Measurements from ENCODE around the gene KCNAB1.
"Not testable (repeated sequence)": the region's sequence is repeated elsewhere in the genome, so short reads cannot be mapped to it uniquely, and the experiment has no call there.

The KCNAB1 gene

DNA sequence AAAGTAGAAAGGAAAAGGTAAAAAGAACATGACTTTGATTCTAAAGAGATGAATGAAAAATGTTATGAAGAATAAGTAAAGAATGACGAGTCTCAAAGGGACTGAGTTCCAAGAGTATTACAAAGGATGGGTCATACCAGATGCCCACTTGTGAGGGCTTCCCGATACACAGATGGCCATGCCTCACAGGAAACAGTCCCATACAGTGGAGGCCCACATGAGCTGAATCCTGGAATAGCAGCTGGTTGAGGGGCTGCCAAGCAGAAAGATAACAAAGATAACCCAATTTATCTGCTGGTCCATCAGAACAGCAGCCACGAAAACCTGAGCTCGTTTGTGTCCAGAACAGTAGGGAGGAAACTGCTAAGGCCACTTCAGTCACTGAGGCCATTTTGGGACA is 430.9 kb downstream of the KCNAB1 start:
- DNase-seq, result no peak

DNA sequence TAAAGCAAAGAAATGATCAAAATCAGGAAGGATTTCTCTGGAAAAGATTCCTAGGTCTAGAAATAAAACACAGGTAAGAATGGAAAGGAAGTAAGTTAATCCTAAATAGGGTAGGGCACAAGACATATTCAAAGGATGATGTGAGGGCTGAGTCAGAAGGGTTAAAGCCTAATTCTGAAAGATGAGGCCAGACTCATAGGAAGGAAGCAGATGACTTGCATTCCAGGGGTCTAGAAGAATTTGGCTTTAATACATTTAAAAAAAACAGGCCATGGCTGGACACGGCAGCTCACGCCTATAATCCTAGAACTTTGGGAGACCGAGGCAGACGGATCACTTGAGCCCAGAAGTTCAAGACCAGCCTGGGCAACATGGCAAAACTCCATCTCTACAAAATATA is 431.4 kb downstream of the KCNAB1 start:
- no peak for DNase-seq

DNA sequence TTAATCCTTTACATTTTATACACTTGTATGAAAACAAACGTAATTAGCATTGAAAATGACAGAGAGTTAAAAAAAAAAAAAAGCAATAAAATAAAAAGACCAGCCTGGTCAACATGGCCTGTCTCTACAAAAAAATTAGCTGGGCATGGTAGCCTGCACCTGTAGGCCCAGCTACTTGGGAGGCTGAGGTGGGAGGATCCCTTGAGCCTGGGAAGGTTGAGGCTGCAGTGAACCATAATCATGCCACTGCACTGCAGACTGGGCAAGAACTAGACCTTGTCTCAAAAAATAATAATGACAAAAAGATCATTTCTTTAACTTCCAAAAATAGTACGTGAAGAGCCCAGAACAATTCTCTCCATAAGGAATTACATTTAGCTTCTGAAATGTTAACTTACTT is 432.6 kb downstream of the KCNAB1 start:
- no peak for DNase-seq

DNA sequence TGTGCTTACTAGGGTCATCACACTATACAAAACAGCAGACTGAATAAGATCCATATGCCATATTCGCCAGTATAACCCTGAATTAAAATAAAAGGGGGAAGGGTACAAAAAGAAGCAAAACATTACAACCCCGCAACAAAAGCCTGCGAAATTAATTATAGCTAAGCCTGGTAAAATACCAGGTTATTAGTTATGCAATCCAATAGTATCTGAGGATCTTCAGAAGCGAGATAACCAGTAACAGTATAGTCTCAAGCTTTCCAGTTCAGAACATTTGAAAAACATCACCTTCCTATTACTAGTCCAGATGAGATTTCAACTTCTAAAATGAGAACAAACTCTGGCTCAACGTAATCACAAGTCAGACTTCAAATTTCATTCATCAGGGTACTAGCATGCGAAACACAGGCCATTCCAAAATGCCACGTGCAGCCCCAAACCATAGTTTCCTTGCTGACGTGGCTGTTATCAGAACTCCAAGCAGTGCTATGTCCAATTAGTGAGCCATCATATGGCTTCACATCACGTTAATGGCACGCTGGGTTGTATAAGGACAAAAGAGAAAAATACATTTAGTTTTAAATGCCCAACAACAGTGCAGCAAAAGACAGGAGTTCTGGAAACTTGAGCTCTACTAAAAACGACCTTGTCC is 433.5 kb downstream of the KCNAB1 start:
- DNase-seq, result no peak

DNA sequence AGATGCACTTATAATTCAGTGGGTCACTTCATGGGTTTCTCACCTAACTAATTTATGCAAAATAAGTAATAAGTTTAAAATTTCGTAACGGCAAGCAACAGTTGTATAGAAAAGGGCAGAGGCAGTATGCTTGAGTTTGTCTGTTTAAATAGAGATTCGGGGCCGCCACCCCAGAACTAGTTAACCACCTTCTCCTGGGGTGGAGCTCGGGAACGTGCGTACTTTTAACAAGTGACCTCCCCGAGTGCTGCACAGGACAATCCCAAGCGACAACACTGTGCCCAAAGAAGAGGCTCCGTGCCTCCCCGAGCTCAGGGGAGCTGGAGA is 434.1 kb downstream of the KCNAB1 start:
- DNase-seq, result no peak

DNA sequence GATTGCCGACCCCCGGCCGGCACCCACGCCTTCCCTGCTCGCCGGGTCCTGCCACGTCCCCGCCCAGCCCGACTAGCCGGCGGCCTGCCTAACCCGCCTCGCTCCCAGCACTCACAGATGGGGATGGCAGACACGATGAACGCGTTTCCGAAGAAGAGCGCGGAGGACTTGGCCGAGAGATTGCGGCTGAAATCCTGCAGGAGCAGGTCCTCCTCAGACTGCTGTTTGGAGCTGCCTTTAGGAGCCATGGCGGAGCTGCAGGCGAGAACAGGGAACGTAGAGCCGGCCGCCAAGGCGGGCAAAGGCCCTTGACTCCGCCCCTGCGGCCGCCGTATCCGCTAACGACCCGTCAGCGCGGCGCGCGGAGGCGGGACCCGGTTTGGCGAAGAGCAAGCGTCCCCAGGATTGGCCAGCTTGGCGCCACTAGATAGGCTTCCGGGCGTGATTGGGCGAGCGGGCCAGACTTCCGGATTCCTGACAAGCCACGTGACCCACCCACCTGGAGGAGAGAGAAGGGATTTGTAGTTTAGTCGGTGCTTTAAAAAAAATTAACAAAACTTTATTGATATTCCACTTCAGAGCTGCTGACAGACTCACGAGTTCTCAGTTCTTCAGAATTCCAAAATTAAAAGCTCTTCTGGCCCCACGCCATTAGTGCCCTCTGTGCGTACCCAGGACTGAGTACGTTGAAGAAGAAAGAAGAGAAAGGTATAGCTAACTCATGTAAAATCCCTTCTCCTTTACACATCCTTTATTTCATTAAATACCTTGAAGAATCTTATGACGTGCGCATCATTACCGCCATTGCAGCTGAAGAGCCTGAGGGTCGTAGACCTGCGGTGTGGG is 434.7 kb downstream of the KCNAB1 start, which contains the start of gene SSR3:
Gene SSR3, minus strand, starts transcription at position 276 of the 846 bp plus-strand sequence. Its CDS starts 28 bp downstream, at position 248.
- DNase-seq, result peak; percentile 88 to 93

DNA sequence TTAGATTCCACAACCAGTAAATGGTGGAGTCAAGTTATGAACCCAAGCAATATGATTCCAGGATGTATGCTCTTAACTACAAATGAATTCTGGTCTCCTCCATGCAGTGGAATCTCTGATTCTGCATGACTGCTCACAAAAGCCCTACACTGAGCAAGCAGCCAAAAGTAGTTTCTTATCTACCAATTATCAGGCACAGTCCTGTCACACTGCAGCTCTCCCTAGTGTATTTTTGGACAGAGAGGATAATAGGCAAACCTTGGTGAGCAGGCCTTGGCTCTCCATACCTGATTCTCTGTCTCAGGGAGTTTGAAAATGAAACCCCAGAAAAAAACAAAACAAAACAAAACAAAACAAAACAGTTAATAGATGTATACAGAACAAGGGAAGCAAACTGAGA is 438.0 kb downstream of the KCNAB1 start:
- no peak for DNase-seq

DNA sequence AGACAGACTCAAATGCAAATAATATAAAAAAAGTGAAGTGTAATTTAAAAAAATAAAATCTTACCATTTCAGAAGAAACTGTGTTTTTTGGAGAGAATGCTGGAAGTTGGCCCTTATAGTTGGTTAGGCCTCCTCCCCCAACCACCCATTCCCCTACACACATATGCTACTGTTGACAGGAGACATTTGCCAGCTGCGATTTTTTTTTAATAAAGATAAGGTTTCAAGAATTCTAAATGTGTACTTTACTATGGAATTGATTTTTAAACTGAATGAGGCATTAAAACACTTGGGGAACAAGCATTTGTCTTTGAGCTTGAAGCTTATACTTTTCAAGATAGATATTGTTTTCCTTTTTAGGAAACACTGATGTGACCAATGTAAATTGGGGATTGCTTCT is 438.9 kb downstream of the KCNAB1 start:
- DNase-seq, result no peak

DNA sequence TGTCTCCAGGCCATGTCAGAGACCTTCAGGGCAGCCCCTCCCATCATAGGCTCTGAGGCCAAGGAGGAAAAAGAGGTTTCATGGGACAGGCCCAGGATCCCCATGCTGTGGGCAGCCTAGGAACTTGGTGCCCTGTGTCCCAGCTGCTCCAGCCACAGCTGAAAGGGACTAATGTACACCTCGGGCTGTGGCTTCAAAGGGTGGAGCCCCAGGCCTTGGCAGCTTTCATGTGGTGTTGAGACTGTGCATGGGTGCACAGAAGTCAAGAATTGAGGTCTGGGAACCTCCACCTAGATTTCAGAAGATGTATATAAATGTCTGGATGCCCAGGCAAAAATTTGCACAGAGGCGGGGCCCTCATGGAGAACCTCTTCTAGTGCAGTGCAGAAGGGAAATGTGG is 441.2 kb downstream of the KCNAB1 start:
- no peak for DNase-seq

DNA sequence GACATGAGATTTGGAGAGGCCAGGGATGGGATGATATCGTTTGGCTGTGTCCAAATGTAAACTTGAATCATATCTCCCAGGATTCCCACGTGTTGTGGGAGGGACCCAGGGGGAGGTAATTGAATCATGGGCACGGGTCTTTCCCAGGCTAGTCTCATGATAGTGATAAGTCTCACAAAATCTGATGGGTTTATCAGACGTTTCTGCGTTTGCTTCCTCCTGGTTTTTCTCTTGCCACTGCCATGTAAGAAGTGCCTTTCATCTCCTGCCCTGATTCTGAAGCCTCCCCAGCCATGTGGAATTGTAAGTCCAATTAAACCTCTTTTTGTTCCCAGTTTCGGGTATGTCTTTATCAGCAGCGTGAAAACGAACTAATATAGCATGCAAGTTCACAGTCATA is 442.1 kb downstream of the KCNAB1 start:
- not testable (repeated sequence) for DNase-seq

DNA sequence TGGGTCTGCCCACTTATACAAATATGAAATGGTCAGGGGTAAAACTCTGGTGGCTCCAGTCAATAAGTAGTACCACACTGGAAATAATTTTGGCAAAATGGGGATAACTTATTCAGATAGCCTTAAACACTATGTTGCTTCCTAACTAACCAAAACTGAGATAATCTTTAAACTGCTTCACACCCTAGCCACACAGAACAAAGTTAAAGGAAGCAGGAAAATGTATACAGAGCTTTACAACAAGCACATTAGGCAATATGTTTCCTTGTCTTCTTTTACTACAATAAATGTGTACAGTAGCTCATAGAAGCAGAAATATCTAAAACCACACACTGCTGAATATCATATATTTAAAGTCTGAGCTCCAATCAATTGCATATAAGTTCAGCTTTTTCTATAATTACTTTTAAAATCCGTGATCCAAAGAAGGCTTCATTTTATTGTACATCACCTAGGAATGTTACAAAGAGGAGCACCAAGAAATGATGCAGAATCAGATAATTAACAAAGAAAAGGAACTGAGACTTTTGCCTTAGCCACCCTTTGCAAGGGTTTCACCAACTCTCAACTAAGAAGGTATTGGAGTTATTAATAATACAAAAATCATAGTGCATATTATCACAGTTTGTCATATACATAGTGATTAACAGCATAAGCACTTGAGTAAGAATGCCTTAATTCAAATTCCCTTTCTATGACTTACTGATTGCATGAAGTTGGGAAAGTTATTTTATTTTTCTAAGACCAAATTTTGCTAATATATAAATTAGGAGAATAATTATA is 443.7 kb downstream of the KCNAB1 start:
- DNase-seq, result no peak

DNA sequence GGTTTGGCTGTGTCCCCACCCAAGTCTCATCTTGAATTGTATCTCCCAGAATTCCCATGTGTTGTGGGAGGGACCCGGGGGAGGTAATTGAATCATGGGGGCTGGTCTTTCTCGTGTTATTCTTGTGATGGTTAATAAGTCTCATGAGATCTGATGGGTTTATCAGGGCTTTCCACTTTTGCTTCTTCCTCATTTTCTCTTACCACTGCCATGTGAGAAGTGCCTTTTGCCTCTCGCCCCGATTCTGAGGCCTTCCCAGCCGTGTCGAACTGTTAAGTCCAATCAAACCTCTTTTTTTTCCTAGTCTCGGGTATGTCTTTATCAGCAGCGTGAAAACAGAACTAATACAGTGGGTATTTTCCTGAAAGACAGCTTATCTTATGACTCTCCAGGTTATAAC is 448.6 kb downstream of the KCNAB1 start:
- DNase-seq, result not testable (repeated sequence)

DNA sequence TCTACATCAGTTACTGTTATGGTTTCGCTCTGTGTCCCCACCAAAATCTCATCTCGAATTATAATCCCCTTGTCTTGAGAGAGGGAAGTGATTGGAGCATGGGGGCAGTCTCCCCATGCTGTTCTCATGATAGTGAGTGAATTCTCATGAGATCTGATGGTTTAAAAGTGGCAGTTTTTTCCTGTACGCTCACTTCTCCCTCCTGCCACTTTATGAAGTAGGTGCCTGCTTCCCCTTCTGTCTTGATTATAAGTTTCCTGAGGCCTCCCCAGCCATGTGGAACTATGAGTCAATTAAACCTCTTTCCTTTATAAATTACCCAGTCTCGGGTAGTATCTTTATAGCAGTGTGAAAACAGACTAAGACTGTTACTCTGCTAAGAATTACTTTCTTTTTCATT is 449.5 kb downstream of the KCNAB1 start:
- not testable (repeated sequence) for DNase-seq

DNA sequence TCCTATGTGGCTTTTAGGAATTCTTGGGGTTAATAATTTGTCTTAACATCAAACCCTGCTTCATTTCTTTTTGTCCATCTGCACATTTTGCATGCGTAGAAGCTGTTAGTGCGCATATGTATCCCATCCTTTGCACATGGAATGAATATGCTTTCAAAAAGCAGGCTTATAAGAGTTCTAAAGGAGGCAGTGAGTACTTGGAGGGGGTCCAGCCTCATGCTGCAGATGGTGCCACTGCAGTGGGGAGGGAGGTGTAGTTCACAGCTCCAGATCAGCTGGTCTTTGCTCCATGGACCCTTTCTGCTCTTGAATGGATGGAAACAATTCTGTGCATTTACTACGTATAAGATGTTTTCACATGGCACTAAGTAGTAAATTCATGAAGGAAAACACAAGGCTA is 455.3 kb downstream of the KCNAB1 start:
- DNase-seq, result no peak

DNA sequence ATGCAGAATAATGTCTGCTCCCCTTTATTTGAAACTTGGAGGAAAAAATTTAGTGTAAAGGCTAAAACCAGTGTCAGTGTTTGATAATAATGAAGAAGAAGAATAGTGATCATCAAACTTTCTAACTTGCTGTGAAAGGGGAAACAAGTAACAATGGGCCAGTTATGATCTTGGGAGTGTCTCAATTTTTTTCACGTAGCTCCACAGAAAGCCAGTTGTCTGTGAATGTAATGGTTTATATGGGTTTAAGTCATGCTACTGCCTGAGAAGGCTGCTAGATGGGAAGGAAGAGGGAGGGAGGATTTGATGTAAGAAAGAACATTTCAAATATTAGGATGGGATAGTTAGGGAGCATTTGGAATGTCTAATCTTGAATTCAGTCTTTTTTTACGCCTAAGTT is 455.7 kb downstream of the KCNAB1 start:
- no peak for DNase-seq

DNA sequence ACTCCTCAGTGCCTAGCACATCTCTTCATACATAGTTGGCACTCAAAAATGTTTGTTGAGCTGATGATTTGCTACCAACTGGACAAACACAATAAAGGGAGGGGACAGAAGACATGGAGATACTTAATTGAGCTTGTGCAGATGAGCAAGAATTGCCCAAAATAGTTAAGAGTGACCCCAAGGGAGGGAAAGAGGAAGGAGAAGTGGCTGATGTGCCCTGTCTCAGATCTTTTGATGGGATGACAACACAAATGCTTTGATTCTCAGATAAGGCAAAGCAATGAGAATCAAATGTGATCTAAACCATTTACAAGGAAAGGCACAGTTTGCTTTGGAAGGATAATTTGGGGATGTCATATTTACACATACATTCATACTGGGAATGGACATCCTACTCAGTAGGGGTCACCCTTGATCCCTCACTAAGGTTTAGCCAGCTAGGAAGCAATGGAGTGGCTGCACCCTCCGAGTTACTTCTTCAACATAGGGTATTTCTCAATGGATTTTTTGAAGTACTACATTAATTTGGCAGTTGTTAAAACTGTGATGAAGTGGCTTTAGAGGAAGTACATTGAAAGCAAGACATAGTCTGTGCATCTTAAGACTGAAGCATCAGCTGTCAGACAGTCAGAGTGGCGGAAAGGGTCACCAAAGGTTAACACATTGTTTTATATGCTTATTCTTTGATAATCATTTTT is 456.4 kb downstream of the KCNAB1 start:
- DNase-seq, result no peak

DNA sequence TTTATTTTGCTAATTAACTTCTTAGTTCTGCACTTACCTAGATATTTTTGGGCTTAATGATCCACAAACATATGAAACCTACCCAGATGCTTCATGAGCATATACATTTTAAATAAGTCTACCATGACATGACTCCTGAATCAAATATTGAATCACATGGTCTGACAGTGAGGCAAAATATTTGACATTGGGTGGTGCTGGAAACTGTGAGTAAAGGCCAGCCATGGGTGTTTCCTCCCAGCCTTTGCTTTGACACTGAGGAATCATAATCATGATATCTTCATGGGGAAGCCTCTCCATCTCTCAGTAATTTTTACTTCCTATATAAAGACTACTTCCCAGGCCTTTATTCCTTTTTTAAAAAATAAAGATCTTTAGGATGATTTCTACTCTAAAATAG is 457.4 kb downstream of the KCNAB1 start:
- DNase-seq, result no peak

DNA sequence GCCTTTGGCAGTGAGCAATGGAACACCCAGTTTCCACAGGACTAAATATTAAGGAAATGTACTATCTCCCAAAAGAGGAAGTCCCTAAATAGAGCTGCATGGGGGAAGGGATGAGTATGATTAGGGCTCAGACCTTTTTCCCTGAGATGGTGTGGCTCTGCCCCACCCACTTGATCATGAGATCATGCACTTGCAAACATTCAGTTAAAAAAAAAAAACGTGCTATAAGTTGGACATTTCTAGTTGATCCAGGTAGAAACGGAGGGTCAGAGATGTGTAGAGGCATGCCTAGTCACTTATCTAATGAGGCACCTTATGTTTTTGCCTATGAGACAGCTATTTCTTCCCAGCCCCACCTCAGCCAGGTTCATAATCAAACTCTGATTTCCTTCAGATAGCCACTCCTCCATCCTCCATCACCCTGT is 459.1 kb downstream of the KCNAB1 start:
- no peak for DNase-seq

DNA sequence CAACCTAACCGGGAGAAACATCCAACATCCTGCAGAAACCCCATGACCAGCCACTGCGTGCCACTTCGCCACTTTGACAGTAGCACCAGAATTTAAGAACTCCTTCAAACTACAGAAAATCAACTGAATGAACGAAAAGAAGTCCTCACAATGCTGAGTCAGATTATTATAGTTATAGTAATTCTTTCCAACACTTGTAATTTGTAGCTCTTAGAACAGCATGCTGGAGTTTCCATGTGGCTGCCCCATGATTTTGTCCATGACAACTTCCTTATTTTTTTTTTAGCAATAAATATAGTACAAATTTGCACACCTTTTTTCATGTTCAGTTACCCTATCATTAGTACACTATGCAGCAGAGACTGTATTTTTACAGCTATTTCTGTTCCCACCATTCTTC is 460.7 kb downstream of the KCNAB1 start:
- DNase-seq, result no peak

DNA sequence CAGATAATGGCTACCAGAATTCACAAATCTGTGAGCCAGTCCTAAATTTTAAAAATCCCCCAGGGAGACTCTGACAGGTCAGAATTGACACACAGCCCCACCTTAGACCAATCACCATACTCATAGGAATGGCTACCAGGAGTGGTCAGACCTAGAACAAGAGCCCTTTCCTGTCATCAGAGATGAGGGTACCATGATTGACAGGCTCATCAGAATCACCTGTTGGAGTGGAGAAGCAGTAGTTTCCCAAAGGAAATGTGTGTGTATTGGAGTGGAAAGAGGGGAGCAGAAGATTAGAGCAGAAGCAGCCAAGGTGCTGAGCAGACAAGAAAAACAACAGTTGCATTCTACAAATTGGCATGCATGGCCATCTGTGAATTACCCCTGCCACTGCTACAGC is 461.6 kb downstream of the KCNAB1 start:
- no peak for DNase-seq

DNA sequence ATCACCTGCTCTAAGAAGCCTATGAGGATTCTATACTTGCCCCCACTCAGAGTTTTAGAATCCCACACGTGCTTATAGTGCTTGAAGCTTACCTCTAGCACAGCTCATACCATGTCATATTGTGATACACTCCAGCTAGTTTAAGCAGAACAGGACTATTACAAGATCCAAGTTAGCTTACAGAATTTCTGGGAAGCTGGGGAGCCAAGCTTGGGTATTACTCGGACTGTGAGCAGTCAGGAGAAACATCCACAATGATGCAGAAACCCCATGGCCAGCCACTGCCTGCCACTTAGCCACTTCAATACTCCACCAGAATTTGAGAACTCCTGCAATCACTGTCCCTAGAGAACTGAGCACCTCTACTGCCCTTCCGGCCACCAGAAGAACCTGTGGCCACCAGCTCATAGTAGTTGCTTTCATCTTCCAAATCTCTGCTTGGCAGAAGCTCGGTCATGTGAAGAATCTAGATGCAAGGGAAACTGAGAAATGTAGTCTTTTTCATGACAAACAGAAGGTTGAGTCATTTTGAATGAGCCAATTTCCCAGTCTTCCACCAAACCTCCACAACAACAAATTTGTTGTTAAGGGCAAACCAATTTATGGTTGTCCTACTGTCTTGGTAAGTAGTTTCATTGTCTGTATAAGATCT is 462.3 kb downstream of the KCNAB1 start:
- DNase-seq, result no peak

DNA sequence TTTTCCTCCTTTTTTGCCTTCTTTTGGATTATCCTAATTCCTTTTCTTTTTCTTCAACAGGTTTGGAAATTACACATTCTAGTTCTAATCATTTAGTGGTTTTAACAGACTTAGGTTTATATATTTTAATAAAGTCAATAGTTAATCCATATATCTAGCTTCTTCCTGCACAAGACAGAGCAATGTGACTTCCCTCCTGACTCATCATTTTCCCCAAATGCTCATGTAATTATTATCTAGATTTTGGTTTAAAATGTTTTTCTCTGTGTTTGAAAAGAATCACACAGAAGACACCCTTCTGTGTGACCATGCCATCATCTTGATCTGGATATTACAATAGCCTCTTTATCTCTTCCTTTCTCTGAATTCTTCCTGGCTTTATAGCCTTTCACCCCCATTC is 463.1 kb downstream of the KCNAB1 start:
- DNase-seq, result no peak

Data from cerebellar nuclear complex (tissue), 1 donor.